VCaP (cell line): ENCODE data around the gene COG5.

Source experiments
- H3K27ac ChIP-seq: fragments of 450-650 bp; 2 replicates; pipeline ENCODE4 v1.5.1; 2017
- CTCF ChIP-seq: fragments of 450-650 bp; conservative IDR thresholded peaks from 2 replicates; pipeline ENCODE4 v1.5.1; 2017; ENCODE audit warnings: mild to moderate bottlenecking, moderate library complexity

The COG5 gene

GRCh38 chr7:107210400-107210799 is 353.3 kb downstream of the COG5 start:
- TF ChIP-seq CTCF: no peak
- peak overlapping the region; percentile 76 for H3K27ac ChIP-seq

- H3K27ac ChIP-seq: peak overlapping the region; percentile 76
- TF ChIP-seq CTCF: no peak
Observed at GRCh38 chr7:107209565-107209964, 354.2 kb downstream of the COG5 start.

- H3K27ac ChIP-seq: peak overlapping the region; percentile 76
- TF ChIP-seq CTCF: no peak
Observed at GRCh38 chr7:107208563-107208962, 355.2 kb downstream of the COG5 start.

DNA sequence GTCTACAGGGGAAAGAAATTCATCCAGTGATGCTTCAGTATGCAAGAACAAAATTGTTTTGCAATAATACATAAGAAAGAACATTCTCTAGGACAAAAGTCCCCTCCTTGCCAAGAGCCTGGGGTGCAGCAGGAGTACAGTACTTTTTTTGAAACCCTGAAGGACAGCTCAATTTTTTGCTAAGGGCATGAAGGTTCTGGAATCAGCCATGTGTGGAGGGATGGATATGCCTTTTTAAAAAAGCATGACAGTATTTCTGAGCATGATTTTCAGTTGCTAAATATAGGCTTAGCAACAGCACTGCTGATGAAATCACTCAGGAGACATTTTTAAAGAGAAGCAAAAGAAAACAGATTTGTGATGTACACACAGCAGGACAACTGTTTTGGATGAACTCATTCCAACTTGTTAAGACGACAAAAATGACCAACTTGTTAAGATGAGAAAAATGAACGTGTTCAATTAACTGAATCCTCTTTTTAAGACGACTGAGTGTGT is 355.6 kb downstream of the COG5 start:
- no peak overlapping the region for H3K27ac ChIP-seq
- no peak for TF ChIP-seq CTCF

DNA sequence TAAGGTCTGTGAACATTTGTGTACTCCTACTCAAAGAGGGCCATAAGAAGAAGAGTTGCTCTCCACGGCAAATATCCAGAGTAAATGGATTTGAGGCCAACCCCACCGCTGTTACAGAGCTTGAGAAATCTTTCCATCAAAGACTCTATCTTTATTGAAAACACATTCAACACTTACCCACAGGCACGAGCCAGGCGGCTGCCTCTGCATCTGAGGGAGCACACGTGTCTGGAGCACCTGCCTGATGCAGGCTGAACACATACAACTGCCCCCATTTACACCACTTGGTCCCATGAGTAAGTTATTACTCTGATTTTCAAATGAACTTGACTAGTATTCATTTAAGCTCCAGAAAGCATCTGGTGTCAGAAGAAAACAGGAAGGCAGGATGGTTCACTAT is 356.3 kb downstream of the COG5 start:
- no peak overlapping the region for H3K27ac ChIP-seq
- TF ChIP-seq CTCF: no peak

DNA sequence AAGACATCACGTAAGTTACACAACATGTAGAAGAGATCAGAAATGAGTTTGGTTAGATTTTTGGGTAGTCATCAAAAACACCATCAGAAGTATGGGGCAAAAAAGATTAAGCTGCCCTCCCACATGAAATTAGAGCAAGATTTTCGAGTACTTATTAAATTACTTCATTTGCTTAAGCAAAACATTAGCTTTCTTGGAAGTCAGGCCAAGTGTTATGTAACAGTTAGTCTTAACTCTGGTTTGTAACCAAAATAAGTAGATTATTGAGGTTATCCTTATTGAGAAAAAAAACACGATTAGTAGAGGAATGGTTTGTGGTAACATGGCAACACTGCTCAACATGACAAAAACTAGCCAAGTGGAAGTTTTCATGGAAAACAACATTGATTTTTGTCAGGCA is 357.0 kb downstream of the COG5 start:
- H3K27ac ChIP-seq: no peak overlapping the region
- no peak for TF ChIP-seq CTCF

DNA sequence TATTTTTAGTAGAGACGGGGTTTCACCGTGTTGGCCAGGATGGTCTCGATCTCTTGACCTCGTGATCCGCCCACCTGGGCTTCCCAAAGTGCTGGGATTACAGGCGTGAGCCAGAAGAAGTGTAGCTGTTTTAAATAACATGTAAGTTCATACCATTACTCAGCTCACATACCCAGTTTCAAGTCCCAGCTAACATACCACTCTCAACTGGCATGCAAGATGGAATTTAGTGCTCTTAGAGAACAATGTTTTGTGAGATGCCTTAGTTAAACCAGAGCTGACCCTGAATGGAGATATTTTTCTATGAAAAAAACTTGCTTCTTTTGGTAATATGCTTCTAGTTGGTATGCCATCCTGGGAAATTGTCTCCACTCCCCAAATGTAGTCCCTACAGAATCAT is 357.6 kb downstream of the COG5 start:
- H3K27ac ChIP-seq: no peak overlapping the region
- TF ChIP-seq CTCF: no peak

GRCh38 chr7:107203607-107204006 is 360.1 kb downstream of the COG5 start:
- no peak for TF ChIP-seq CTCF
- no peak overlapping the region for H3K27ac ChIP-seq
